ENCODE data around the gene TC2N. TPM values are rescaled to one million over a fixed set of nuclear protein-coding genes. Genes with fewer than 3 reads are reported as not detected.
"Not testable (repeated sequence)": the region's sequence is repeated elsewhere in the genome, so short reads cannot be mapped to it uniquely, and the experiment has no call there.

The TC2N gene
- total RNA-seq, 2 donors from 2014 or later: 37.2 to 75.8 TPM

DNA sequence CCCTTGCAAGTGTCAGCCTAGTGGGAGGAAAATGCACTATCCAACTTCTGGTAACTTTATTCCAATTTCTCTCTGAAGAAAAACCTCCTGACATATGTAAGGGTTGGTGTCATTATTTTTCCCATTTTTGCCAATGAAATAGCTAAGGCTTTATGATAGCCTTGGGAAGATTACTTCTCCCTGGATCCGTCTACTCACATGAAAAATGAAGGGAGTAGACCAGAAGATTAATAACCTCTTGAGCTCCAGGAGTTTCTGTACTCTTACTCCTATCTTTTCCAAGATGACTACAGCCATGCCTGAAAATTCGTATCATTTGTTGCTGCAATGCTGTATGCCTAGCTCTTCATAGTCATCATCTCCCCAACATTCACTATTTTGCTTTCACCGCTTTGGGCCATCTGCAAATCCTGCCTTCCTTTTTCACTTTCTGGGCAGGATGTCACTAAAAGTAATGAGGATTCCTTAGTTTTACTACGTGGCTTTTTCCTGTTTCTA, 18.8 kb downstream of the TC2N start:
- Histone ChIP-seq H3K9me3 (no peaks in the 10 kb centered on the region), H3K27ac (no peak overlapping the region), H3K4me3 (no peak overlapping the region), H3K4me1 (replicated peaks) (no peaks in the 10 kb centered on the region), H3K36me3 (no peaks in the 10 kb centered on the region), H3K27me3 (replicated peaks; ENCODE audit: insufficient read depth) (no peaks in the 10 kb centered on the region)
- DNase-seq (ENCODE audit: low spot score): no peak
- intact Hi-C loops (cut with DNase I): no loop called here
- no peak for TF ChIP-seq POLR2A (IDR thresholded peaks at IDR 0.05)
- TF ChIP-seq, protein P1, sequence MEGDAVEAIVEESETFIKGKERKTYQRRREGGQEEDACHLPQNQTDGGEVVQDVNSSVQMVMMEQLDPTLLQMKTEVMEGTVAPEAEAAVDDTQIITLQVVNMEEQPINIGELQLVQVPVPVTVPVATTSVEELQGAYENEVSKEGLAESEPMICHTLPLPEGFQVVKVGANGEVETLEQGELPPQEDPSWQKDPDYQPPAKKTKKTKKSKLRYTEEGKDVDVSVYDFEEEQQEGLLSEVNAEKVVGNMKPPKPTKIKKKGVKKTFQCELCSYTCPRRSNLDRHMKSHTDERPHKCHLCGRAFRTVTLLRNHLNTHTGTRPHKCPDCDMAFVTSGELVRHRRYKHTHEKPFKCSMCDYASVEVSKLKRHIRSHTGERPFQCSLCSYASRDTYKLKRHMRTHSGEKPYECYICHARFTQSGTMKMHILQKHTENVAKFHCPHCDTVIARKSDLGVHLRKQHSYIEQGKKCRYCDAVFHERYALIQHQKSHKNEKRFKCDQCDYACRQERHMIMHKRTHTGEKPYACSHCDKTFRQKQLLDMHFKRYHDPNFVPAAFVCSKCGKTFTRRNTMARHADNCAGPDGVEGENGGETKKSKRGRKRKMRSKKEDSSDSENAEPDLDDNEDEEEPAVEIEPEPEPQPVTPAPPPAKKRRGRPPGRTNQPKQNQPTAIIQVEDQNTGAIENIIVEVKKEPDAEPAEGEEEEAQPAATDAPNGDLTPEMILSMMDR (IDR thresholded peaks at IDR 0.05): no peak
- no peak for TF ChIP-seq POLR2AphosphoS5 (IDR thresholded peaks at IDR 0.05)
- WGBS: 77% methylated on average over 4 of the region's 4 CpGs

DNA sequence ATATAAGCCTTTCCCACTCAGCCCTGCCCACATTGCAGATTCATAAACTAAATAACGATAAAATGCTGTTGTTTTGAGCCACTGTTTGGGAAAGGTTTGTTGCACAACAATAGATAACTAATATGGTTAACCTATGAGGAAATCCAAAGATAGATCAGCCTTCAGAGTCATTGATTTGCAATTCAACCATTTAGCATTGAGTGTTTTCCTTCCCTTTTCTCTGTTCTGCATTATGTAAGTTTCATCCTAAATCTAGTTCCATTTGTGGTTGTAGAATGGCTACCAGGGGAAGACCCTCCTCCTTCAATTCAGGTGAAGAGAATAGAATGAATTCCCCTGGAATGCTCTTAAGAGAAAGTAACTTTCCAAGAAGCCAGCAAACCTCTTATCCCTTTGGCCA, 19.6 kb downstream of the TC2N start:
- DNase-seq (ENCODE audit: low spot score): no peak
- Histone ChIP-seq H3K4me1 (replicated peaks) (no peaks in the 10 kb centered on the region), H3K27me3 (replicated peaks; ENCODE audit: insufficient read depth) (no peaks in the 10 kb centered on the region), H3K9me3 (no peaks in the 10 kb centered on the region), H3K4me3 (no peak overlapping the region), H3K27ac (no peak overlapping the region), H3K36me3 (no peaks in the 10 kb centered on the region)
- intact Hi-C loops (cut with DNase I): no loop called here
- TF ChIP-seq, protein P1 (IDR thresholded peaks at IDR 0.05): no peak
- TF ChIP-seq POLR2A (IDR thresholded peaks at IDR 0.05) (no peak), POLR2AphosphoS5 (IDR thresholded peaks at IDR 0.05) (no peak)
- WGBS: 81% methylated on average over 1 of the region's 1 CpG

DNA sequence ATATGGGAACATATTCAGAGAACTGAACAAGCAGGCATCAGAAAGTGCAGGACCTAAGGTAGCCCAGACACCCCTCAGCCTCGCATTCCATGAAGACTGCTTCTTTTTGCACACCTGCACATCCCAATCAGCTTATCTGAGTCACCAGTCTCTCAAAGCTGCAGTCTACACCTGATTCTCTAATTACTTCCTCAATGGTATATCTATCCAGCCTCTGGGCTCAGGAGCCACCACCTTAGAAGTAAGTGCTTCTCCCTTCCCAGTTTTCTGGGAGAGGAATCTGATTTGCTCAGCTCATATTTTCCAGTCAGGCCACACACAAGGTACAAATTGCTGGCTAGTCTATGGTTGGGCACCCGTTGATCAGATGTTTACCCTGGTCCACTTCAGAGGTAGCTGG, 21.7 kb downstream of the TC2N start:
- H3K27ac ChIP-seq: no peak overlapping the region
- no peaks in the 10 kb centered on the region for H3K9me3 ChIP-seq
- intact Hi-C loops (cut with DNase I): no loop called here
- TF ChIP-seq POLR2AphosphoS5 (IDR thresholded peaks at IDR 0.05) (no peak), POLR2A (IDR thresholded peaks at IDR 0.05) (no peak)
- TF ChIP-seq, protein P1 (IDR thresholded peaks at IDR 0.05): no peak
- 85% methylated on average over 2 of the region's 2 CpGs for WGBS
- no peaks in the 10 kb centered on the region for H3K4me1 ChIP-seq (replicated peaks)
- H3K36me3 ChIP-seq: no peaks in the 10 kb centered on the region
- H3K27me3 ChIP-seq (replicated peaks; ENCODE audit: insufficient read depth): no peaks in the 10 kb centered on the region
- H3K4me3 ChIP-seq: no peak overlapping the region
- no peak for DNase-seq (ENCODE audit: low spot score)

DNA sequence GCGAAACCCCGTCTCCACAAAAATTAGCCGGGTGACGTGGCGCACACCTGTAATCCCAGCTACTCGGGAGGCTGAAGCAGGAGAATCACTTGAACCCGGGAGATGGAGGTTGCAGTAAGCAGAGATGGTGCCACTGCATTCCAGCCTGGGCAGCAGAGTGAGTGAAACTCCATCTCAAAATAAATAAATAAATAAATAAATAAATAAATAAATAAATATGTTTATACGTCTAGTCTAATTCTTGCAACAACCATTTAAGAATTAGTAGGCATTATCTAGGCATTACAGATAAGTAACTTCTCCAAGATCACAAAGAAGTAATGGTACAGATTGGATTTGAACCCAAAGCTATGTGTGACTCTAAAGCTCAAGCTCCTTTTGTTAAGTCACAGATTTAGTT, 22.3 kb downstream of the TC2N start:
- DNase-seq (ENCODE audit: low spot score); H3K9me3 ChIP-seq; H3K27me3 ChIP-seq (replicated peaks; ENCODE audit: insufficient read depth); H3K4me1 ChIP-seq (replicated peaks); H3K4me3 ChIP-seq; H3K27ac ChIP-seq; H3K36me3 ChIP-seq; intact Hi-C loops (cut with DNase I): not testable (repeated sequence)
- 95% methylated on average over 8 of the region's 8 CpGs for WGBS

DNA sequence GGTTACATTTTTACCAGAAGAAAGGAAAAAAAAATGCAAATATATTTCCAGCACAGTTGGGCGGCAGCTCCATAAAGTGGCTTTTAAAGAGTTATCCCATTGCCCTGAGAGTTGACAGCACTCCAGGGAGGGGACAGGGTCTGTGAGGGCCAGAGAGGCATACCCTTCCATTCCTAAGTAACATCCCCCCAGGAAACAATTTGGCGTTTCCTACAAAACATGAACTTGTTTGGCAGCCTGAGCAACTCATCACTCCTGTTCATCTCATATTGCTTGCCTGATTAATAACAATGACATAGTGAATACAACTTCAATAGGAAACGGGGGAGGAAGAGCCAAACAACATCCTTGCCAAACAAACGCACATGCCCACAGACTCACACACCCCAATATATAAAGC, 23.3 kb downstream of the TC2N start:
- Histone ChIP-seq H3K4me3 (no peak overlapping the region), H3K27ac (no peak overlapping the region), H3K4me1 (replicated peaks) (no peaks in the 10 kb centered on the region), H3K9me3 (no peaks in the 10 kb centered on the region), H3K27me3 (replicated peaks; ENCODE audit: insufficient read depth) (no peaks in the 10 kb centered on the region), H3K36me3 (no peaks in the 10 kb centered on the region)
- TF ChIP-seq POLR2A (IDR thresholded peaks at IDR 0.05) (no peak), POLR2AphosphoS5 (IDR thresholded peaks at IDR 0.05) (no peak)
- TF ChIP-seq, protein P1 (IDR thresholded peaks at IDR 0.05): no peak
- WGBS: 55% methylated on average over 4 of the region's 4 CpGs
- no peak for DNase-seq (ENCODE audit: low spot score)
- intact Hi-C loops (cut with DNase I): no loop called here

All from prostate gland (tissue), 2 donors.